Breast epithelium (tissue), 4 donors: ENCODE results near the gene LYST. TPM values are rescaled to one million over a fixed set of nuclear protein-coding genes. Genes with fewer than 3 reads are reported as not detected.

Experiments used
- DNase-seq, 2 donors: peaks; one replicate each; pipeline ENCODE4 v3.0.0-alpha.2; 2019; ENCODE audit warnings: low spot score in 2 of 2
- H3K27ac ChIP-seq, 2 donors: fragments of 200-600 bp; sonication (generic) in 1 of 2; one replicate each; pipeline ENCODE4 v1.5.1; 2016 to 2019; ENCODE audit warnings: mild to moderate bottlenecking in 1 of 2
- H3K27me3 ChIP-seq, 2 donors: fragments of 200-600 bp; sonication (generic) in 1 of 2; one replicate each; pipeline versions ENCODE4 v1.5.1 to v1.6.0; 2017 to 2019; ENCODE audit warnings: control low read depth in 1 of 2, mild to moderate bottlenecking in 1 of 2
- H3K36me3 ChIP-seq: fragments of 200-600 bp; one replicate; pipeline ENCODE4 v1.5.1; 2019
- H3K4me1 ChIP-seq, 2 donors: fragments of 200-600 bp; sonication (generic); one replicate each; pipeline ENCODE4 v1.5.1; 2016 to 2019; ENCODE audit warnings: control low read depth in 1 of 2
- H3K4me3 ChIP-seq, 3 donors: fragments of 200-600 bp; sonication (generic); 1 replicate in 2 of 3; 2 replicates in 1 of 3; pipeline ENCODE4 v1.5.1; 2016 to 2019; ENCODE audit warnings: mild to moderate bottlenecking in 3 of 3, moderate library complexity in 2 of 3
- H3K9me3 ChIP-seq, 2 donors: fragments of 200-600 bp; sonication (generic) in 1 of 2; one replicate each; pipeline ENCODE4 v1.5.1; 2016 to 2019; ENCODE audit warnings: control low read depth in 1 of 2
- POLR2A ChIP-seq: fragments of 450-650 bp; IDR thresholded peaks from one replicate; pipeline ENCODE4 v1.6.1; 2016; ENCODE audit warnings: antibody characterized with exemption, mild to moderate bottlenecking, moderate library complexity
- POLR2AphosphoS5 ChIP-seq, 3 donors: sonication (generic); formaldehyde crosslinking; IDR thresholded peaks; one replicate each; pipeline ENCODE4 v1.6.1; 2017; ENCODE audit warnings: antibody characterized with exemption in 3 of 3
- intact Hi-C: fragments of 100-400 bp; cut with DNase I; formaldehyde crosslinking; loops from one replicate; pipeline ENCODE4 v1.15.1; 2023; ENCODE audit warnings: low total_unique reads
- total RNA-seq, 3 donors: library from RNA; depleted of rRNA; stranded (reverse); fragments of >200 nt; gene quantifications; one replicate each; pipeline ENCODE4 v1.1.0, GENCODE V29; 2016
- TF ChIP-seq, protein P1 (sequence below), 3 donors: fragments of 450-650 bp; IDR thresholded peaks; one replicate each; pipeline ENCODE4 v1.5.1; 2016 to 2017; ENCODE audit warnings: antibody characterized with exemption in 3 of 3, mild to moderate bottlenecking in 3 of 3, moderate library complexity in 3 of 3

Gene LYST
- total RNA-seq, 3 donors from 2014 or later, result 63.3 to 78.3 (median 66.1) TPM

DNA sequence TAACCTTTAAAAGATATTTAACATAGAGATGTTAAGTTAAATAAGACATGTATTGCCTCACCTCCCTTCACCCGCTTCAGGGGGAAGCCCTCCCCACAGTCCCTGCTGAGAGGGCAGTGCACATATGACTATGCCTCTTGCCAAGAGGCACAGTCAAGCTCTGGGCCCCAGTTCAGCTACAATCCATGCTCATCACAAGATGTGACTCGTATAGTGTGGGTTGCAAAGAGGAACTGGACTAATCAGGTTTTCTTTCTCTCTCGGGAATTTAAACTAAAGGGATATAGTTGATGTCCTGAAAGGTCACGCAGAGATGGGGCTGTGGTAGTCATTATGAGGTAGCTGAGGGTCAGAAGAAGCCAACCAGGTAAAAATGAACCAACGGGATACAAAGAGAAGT is 35.6 kb downstream of the LYST start:
- H3K27ac ChIP-seq, result no peak overlapping the region
- H3K27me3 ChIP-seq, result no peaks in the 10 kb centered on the region
- H3K9me3 ChIP-seq, result no peaks in the 10 kb centered on the region
- H3K4me3 ChIP-seq, result no peak overlapping the region
- H3K36me3 ChIP-seq, result no peaks in the 10 kb centered on the region
- H3K4me1 ChIP-seq, result no peaks in the 10 kb centered on the region
- TF ChIP-seq POLR2A (no peak), POLR2AphosphoS5 (IDR thresholded peaks at IDR 0.05) (no peak)
- TF ChIP-seq, protein P1, sequence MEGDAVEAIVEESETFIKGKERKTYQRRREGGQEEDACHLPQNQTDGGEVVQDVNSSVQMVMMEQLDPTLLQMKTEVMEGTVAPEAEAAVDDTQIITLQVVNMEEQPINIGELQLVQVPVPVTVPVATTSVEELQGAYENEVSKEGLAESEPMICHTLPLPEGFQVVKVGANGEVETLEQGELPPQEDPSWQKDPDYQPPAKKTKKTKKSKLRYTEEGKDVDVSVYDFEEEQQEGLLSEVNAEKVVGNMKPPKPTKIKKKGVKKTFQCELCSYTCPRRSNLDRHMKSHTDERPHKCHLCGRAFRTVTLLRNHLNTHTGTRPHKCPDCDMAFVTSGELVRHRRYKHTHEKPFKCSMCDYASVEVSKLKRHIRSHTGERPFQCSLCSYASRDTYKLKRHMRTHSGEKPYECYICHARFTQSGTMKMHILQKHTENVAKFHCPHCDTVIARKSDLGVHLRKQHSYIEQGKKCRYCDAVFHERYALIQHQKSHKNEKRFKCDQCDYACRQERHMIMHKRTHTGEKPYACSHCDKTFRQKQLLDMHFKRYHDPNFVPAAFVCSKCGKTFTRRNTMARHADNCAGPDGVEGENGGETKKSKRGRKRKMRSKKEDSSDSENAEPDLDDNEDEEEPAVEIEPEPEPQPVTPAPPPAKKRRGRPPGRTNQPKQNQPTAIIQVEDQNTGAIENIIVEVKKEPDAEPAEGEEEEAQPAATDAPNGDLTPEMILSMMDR (IDR thresholded peaks at IDR 0.05), result no peak
- no peak for DNase-seq
- intact Hi-C loops, result no loop called here

DNA sequence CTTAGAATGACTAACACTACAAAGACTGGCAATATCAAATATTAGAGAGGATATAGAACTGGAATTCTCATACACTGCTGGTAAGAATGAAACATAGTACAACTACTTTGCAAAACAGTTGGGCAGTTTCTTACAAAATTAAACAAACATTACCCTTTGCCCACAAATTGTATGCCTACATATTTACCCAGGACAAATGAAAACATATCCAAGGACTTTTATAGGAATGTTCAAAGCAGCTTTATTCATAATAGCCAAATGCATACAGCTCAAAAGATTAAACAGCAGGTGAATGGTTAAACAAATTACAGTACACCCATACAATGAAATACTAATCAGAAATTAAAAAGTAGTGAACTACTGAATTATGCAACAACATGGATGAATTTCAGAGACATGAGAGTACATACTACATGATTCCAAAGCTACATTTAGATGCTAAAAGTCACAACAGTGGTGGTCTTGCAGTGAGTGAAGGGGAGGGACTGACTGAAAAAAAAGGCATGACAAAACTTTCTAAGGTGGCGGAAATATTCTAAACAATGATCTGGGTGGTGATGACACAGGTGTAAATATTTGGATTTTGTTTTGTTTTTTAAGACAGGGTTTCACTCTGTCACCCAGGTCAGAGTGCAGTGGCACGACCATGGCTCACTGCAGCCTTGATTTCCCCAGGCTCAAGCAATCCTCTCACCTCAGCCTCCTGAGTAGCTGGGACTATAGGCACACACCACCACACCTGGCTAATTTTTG is 40.4 kb downstream of the LYST start:
- Histone ChIP-seq H3K4me3 (no peak overlapping the region), H3K9me3 (no peaks in the 10 kb centered on the region), H3K36me3 (no peaks in the 10 kb centered on the region), H3K27me3 (no peaks in the 10 kb centered on the region), H3K27ac (no peak overlapping the region), H3K4me1 (no peaks in the 10 kb centered on the region)
- no peak for TF ChIP-seq POLR2A
- TF ChIP-seq POLR2AphosphoS5 (IDR thresholded peaks at IDR 0.05), result no peak
- TF ChIP-seq, protein P1 (IDR thresholded peaks at IDR 0.05), result no peak
- no peak for DNase-seq
- intact Hi-C loops, result no loop called here

DNA sequence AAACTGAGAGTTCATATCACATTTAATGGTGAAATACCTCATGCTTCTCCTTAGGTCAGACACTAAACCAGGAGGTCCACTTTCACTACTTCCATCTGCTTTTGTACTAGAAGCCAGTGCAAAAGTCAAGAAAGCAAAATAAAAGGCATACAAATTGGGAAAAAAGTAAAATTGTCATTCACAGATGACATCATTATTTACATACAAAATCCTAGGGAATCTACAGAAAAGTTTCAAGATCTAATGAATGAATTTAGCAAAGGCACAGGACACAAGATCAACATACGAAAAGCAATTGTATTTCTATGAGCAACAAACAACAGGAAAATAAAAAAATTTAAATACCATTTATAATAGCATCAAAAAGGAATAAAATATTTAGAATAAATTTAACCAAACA is 41.5 kb downstream of the LYST start:
- TF ChIP-seq, protein P1 (IDR thresholded peaks at IDR 0.05), result no peak
- no peak for TF ChIP-seq POLR2A
- TF ChIP-seq POLR2AphosphoS5 (IDR thresholded peaks at IDR 0.05), result no peak
- Histone ChIP-seq H3K27ac (no peak overlapping the region), H3K27me3 (no peaks in the 10 kb centered on the region), H3K4me3 (no peak overlapping the region), H3K4me1 (no peaks in the 10 kb centered on the region), H3K36me3 (no peaks in the 10 kb centered on the region), H3K9me3 (no peaks in the 10 kb centered on the region)
- DNase-seq, result no peak
- intact Hi-C loops, result no loop called here

DNA sequence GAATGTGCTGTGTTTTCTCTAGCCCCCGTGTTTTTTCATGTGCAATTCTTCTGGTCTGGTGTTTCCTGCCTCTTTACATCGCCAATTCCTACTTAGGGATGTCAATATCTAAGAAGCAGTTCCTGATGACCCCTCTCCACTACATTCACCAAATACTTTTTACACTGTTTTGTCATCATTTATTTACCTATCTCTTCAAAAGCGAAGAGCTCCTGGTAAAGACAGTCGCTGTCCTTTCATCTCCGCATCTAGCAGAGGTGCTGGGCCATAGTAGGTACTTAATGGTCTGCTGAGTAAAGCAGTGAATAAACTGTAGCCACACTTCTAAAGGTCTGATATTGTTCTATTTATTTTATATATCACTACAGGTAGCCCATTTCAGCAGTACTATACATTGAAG is 43.0 kb downstream of the LYST start:
- no peak overlapping the region for H3K4me3 ChIP-seq
- no peaks in the 10 kb centered on the region for H3K4me1 ChIP-seq
- TF ChIP-seq POLR2A (no peak), POLR2AphosphoS5 (IDR thresholded peaks at IDR 0.05) (no peak)
- TF ChIP-seq, protein P1 (IDR thresholded peaks at IDR 0.05), result no peak
- DNase-seq, result no peak
- no peaks in the 10 kb centered on the region for H3K9me3 ChIP-seq
- intact Hi-C loops, result no loop called here
- no peaks in the 10 kb centered on the region for H3K36me3 ChIP-seq
- no peaks in the 10 kb centered on the region for H3K27me3 ChIP-seq
- no peak overlapping the region for H3K27ac ChIP-seq

DNA sequence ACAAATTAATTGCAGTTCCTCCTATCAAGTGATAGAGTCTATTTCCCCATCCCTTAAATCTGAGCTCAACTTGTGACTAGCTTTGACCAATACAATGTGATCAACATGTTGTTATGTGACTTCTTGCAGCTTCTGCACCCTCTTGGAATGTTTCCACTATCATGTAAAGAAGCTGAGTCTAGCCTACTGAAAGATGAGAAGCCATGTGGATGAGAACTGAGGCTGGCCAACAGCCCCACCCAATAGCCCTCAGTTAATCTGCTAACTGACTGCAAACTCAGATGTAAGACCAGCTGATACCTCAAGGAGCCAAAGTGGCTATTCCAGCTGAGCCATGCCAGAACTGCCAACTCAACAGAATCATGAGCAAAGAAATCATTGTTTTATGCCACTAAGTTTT is 44.0 kb downstream of the LYST start:
- Histone ChIP-seq H3K4me1 (no peaks in the 10 kb centered on the region), H3K36me3 (no peaks in the 10 kb centered on the region), H3K9me3 (no peaks in the 10 kb centered on the region), H3K4me3 (no peak overlapping the region), H3K27me3 (no peaks in the 10 kb centered on the region), H3K27ac (no peak overlapping the region)
- DNase-seq, result no peak
- TF ChIP-seq POLR2A, result no peak
- TF ChIP-seq POLR2AphosphoS5 (IDR thresholded peaks at IDR 0.05), result no peak
- TF ChIP-seq, protein P1 (IDR thresholded peaks at IDR 0.05), result no peak
- intact Hi-C loops, result no loop called here
